ACHN (cell line): ENCODE results near the gene TEX28.
"Not testable (repeated sequence)": the region's sequence is repeated elsewhere in the genome, so short reads cannot be mapped to it uniquely, and the experiment has no call there.

Experiments used
- DNase-seq: peaks from one replicate; pipeline ENCODE4 v3.0.0-alpha.2; 2015
- in situ Hi-C: cut with HindIII; loops from 2 replicates; pipeline ENCODE4 v1.10.0; 2017; ENCODE audit warnings: low sequenced_read_pairs, low pct_ligation_motif_present, low pct_unique_long_range_greater_than_20kb

TEX28 gene

GRCh38 chrX:154315416-154315815 is 20.5 kb upstream of the TEX28 start:
- DNase-seq: no peak
- in situ Hi-C loops: no loop called here

DNA sequence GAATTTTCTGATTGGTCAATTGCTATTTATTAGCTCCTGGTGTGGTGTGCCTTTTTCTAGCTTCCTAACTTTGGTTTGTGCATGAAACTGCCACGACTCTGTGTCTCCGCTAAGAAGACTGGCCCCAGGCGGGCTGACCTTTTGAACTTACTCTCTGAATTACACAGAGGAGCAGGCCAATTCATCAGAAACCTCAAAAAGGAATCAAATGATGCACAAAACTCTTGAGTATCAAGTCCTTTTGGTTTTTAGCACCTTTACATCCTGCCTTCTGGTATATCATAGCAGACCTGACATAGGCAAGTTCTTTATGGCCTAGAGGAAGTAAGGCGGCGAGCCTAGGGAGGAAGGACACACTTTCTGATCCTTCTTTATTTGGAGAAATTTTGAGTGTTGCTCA is 18.2 kb upstream of the TEX28 start:
- in situ Hi-C loops: no loop called here
- no peak for DNase-seq

- in situ Hi-C loops: no loop called here
- DNase-seq: no peak
These were observed 17.2 kb upstream of the TEX28 start for GRCh38 chrX:154312116-154312515.

DNA sequence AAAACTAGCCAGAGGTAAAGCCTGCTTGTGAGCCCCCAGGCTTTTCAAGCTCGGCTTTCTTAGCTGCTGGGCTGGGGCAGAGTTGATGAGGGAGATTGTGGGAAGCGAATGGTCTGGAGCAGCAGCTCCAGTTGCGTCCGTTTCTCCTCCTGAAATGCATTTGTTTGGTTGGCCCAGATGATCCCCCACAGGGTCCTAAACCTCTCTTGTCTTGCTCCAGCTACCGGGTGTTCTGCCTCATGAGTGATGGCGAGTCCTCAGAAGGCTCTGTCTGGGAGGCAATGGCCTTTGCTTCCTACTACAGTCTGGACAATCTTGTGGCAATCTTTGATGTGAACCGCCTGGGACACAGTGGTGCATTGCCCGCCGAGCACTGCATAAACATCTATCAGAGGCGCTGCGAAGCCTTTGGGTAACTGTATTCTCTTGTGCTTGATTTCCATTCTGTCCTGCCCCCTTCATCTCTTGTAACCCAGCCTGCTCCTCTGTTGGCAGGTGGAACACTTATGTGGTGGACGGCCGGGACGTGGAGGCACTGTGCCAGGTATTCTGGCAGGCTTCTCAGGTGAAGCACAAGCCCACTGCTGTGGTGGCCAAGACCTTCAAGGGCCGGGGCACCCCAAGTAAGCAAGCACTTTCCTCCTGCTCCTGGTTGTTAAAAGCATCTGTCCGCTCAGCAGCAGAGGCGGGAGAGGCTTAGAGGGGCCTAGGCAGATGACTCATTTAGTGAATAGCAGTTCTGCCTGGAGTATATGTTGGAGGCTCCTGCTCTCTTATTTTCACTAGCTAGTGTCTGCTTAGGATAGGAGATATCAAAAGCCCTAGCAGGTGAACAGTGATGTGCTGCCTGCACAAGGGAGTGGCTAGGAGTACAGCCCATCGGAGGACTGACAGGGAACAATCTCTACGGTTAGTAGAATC is 16.0 kb upstream of the TEX28 start:
- in situ Hi-C loops: no loop called here
- no peak for DNase-seq

DNA sequence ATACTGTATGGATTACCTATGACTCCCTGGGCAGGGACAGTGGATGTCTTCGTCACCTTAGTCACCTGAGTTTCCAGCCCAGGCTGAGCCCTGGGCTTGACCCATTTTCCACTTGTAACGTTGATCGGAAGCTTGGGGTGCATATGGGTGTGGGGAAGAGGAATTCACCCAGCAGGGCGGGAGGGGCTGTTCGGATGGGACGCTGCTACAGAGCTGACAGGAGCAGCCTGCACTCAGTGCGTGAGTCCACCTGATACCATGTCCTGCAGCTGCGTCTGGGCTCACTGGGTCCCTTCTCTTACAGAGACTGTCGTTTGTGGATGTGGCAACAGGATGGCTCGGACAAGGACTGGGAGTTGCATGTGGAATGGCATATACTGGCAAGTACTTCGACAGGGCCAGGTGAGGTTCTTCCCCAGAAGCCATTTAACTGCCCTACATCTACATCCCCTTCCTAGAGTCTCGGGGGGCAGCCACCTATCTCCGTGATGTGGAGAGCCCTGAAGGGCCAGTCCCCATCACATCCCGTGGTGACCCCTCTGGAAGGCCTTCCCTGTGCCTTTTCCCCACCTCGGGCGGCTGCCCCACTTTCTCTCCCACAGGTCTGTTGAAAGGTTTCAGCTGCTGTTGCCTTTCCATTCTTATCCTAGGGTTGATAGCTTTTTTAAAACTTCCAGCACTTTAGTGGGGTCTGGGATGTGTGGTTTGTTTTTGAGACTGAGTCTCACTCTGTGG is 14.3 kb upstream of the TEX28 start:
- in situ Hi-C loops: no loop called here
- no peak for DNase-seq

- peak; percentile 34 for DNase-seq
- in situ Hi-C loops: no loop called here
These were observed 13.4 kb upstream of the TEX28 start for GRCh38 chrX:154308108-154308946.

DNA sequence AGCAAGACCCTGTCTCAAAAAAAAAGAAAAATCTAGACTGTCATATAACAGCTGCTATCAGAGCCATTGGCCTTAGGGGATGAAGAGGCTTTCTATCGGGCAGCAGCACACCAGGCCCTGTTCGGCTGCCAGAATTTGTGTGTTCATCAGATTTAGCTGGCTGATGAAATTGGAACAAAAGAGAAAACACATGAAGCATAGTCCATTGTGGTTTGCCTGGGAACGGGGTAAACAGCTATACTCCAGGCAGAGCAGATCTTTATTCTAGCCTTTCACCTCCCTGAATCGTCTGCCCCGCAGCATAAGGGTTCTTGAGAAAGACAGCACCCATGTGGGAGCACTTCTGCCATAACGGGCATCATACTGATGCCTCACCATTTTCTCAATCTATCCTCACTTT is 12.3 kb upstream of the TEX28 start:
- DNase-seq: no peak
- in situ Hi-C loops: no loop called here

- DNase-seq: no peak
- in situ Hi-C loops: no loop called here
These were observed 10.7 kb upstream of the TEX28 start for GRCh38 chrX:154305541-154306205.

- in situ Hi-C loops: no loop called here
- DNase-seq: no peak
These were observed 9.9 kb upstream of the TEX28 start for GRCh38 chrX:154304846-154305245.

DNA sequence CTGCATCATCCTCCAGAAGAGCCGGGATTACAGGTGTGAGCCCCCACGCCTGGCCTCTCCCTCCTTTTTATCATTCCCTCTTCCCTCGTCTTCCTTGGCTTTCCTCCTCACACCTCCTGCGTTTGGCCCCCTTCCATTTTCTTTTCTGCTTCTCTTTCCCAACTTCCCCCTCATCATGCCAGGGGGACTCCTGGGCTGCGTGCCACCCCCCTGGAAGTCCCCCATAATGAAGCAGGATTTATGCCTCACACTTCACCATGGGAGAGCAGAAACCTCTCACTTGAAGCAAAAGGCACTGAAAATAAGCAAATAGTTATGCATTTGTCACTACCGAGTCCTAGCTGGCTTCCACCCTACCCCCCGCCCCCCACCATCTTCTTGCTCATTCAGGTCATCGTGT is 8.6 kb upstream of the TEX28 start:
- DNase-seq: no peak
- in situ Hi-C loops: no loop called here

GRCh38 chrX:154302998-154303397 is 8.1 kb upstream of the TEX28 start:
- in situ Hi-C loops, DNase-seq: not testable (repeated sequence)

DNA sequence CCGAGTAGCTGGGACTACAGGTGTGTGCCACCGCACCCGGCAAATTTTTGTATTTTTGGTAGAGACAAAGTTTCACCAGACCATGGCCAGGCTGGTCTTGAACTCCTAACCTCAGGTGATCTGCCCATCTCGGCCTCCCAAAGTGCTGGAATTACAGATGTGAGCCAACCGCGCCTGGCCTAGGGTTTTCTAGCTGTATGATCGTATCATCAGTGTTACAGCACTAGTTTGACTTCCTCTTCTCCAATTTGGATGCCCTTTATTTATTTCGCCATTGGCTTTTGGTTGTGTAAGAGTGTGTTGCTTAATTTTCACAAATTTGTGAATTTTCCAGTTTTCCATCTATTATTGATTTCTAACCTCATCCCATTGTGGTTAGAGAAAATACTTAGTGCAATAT is 5.9 kb upstream of the TEX28 start:
- in situ Hi-C loops: no loop called here
- DNase-seq: no peak

DNA sequence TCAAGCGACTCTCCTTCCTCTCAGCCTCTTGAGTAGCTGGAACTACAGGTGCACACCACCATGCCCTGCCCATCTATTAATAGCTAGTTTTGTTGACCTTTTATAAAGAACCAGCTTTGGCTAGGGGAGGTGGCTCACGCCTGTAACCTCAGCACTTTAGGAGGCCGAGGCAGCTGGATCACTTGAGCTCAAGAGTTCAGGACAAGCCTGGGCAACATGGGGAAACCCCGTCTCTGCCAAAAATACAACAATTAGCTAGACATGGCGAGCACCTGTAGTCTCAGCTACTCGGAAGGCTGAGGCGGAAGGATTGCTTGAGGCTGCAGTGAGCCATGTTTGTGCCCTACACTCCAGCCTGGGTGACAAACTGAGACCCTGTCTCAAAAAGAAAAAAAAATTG is 3.4 kb upstream of the TEX28 start:
- in situ Hi-C loops: no loop called here
- DNase-seq: no peak

DNA sequence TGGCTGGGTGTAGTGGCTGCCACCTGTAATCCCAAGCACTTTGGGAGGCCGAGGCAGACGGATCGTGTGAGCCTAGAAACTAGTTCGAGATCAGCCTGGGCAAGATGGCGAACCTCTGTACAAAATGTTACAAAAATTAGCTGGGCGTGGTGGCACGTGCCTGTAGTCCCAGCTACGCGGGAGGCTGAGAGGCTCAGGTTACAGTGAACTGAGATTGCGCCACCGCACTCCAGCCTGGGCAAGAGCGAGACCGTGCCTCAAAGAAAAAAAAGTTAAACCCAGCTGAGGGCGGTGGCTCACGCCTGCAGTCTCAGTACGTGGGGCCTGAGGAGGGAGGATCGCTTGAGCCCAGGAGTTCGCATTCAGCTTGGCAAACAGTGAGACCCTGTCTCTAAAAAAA is 1.8 kb upstream of the TEX28 start:
- no peak for DNase-seq
- in situ Hi-C loops: no loop called here

DNA sequence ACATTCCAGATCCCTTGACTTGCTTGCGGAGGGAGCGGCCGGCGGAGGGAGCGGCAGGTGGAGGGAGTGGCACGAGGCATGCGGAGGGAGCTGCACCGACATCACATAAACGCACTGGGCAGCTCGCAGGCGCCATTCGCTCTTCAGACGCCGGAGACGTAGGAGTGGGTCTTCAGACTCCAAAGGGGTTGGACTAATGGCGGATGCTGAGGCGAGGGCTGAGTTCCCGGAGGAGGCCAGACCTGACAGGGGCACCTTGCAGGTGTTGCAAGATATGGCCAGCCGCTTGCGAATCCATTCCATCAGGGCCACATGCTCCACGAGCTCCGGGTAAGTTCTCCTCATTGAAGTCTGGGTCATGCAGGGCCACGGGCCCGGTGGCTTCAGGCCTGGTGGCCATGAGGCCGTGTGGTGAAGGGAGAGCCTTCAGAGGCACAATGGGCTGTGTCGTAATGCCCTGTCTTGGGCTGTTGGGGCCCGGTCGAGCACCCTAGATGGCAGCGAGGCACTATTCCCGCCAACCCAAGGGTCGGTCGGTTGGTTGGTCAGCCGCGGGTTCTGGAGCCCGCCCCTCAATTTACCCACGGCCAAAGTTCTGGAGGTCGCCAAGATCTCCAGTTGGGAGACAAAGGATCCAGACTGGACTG is 863 bp upstream of the TEX28 start, which contains the start of gene TKTL1:
TSS of gene TKTL1 (plus strand) at position 132 of the 647 bp plus-strand sequence. CDS start at position 197, 65 bp downstream.
- in situ Hi-C loops: no loop called here
- DNase-seq: no peak

GRCh38 chrX:154286406-154286805 is 8.5 kb downstream of the TEX28 start:
- DNase-seq: not testable (repeated sequence)

GRCh38 chrX:154284489-154285338 is 10.2 kb downstream of the TEX28 start:
- DNase-seq, in situ Hi-C loops: not testable (repeated sequence)

More at GRCh38 chrX:154286406-154286805, 8.5 kb downstream of the TEX28 start:
- in situ Hi-C loops: not testable (repeated sequence)
